ENCODE results near the gene TEX44. TPM values are rescaled to one million over a fixed set of nuclear protein-coding genes. Genes with fewer than 3 reads are reported as not detected.
A peak's percentile ranks its signal among the peaks of the same experiment; 100 is the strongest.

The TEX44 gene
- total RNA-seq, 1 experiment from 2014 or later, result not detected

DNA sequence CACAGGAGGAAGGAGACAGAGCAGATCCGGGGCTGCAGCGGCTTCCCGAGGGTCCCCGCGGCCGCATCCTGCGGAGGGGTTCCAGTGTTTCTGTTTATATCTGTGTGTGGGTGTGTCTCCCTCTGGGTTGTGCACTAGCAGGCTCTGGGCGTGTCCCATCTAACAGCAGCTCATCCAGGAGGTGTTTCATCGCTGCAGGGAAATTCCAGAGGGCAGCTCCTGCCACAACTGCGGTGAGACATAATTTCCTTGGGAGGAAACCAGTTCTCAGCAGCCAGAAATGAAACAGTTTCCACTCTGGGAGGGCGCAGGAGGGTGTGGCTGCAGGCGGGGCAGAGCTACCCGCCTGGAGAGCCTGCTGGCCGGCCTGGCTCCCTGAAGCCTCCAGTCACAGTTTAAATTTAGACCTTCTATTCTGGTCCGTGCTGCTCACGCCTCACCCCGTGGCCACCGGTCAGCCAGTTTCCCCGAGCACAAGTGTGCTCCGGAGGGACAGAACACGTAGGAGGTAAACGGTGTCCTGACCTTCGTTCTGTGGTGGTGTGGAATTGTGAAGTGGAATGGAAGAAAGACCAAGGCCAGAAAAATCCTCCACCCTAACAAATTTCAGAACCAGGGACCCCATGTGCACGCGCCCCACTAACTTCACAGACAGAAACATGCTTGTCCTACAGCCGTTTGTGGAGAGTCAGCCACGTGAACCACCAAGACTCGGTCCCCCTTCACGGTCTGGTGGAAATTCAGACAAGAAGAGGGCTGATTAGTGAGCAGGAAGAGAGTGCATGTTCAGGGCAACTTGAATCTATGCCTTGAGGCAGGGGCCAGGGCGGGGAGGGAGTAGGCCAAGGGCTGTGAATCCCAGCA, 50.2 kb downstream of the TEX44 start:
- Histone ChIP-seq H3K36me3 (ENCODE audit: control insufficient read depth, insufficient read depth, low read length) (no peaks in the 10 kb centered on the region), H3K27me3 (ENCODE audit: control insufficient read depth, insufficient read depth, low read length) (no peaks in the 10 kb centered on the region), H3K27ac (ENCODE audit: low read length) (peak overlapping the region; percentile 91), H3K4me1 (ENCODE audit: control insufficient read depth, insufficient read depth, low read length) (peaks cover 39% of the 10 kb centered on the region), H3K9me3 (ENCODE audit: control insufficient read depth, insufficient read depth, low read depth, low read length) (no peaks in the 10 kb centered on the region), H3K4me3 (ENCODE audit: low read depth in 2 of 2, low read length in 2 of 2) (peak overlapping the region; percentile 24 to 48; a peak in 3 of 4 replicates)
- ChIA-PET POLR2A (interaction anchor here (0.6 kb wide), 2 partner anchors 13 to 34 kb away, joined by 3 to 5 read pairs; no protein-coding TSS in a partner anchor), CTCF (interaction anchor here (0.7 to 1.6 kb wide), 3 partner anchors 31 to 34 kb away, joined by 3 to 8 read pairs (median 6); no protein-coding TSS in a partner anchor)
- intact Hi-C loops (cut with micrococcal nuclease; ENCODE audit: unreplicated experiment) (no loop called here), in situ Hi-C loops (cut with HindIII; ENCODE audit: low pct_unique_long_range_greater_than_20kb, low sequenced_read_pairs) (no loop called here)
- no TSS peak for BruUV-seq (replicated peaks)
- TF ChIP-seq, protein P1, sequence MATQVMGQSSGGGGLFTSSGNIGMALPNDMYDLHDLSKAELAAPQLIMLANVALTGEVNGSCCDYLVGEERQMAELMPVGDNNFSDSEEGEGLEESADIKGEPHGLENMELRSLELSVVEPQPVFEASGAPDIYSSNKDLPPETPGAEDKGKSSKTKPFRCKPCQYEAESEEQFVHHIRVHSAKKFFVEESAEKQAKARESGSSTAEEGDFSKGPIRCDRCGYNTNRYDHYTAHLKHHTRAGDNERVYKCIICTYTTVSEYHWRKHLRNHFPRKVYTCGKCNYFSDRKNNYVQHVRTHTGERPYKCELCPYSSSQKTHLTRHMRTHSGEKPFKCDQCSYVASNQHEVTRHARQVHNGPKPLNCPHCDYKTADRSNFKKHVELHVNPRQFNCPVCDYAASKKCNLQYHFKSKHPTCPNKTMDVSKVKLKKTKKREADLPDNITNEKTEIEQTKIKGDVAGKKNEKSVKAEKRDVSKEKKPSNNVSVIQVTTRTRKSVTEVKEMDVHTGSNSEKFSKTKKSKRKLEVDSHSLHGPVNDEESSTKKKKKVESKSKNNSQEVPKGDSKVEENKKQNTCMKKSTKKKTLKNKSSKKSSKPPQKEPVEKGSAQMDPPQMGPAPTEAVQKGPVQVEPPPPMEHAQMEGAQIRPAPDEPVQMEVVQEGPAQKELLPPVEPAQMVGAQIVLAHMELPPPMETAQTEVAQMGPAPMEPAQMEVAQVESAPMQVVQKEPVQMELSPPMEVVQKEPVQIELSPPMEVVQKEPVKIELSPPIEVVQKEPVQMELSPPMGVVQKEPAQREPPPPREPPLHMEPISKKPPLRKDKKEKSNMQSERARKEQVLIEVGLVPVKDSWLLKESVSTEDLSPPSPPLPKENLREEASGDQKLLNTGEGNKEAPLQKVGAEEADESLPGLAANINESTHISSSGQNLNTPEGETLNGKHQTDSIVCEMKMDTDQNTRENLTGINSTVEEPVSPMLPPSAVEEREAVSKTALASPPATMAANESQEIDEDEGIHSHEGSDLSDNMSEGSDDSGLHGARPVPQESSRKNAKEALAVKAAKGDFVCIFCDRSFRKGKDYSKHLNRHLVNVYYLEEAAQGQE (IDR thresholded peaks at IDR 0.05; ENCODE audit: insufficient read depth in 1 of 2, low read depth in 2 of 2, low read length in 1 of 2), result no peak
- TF ChIP-seq, protein P2, sequence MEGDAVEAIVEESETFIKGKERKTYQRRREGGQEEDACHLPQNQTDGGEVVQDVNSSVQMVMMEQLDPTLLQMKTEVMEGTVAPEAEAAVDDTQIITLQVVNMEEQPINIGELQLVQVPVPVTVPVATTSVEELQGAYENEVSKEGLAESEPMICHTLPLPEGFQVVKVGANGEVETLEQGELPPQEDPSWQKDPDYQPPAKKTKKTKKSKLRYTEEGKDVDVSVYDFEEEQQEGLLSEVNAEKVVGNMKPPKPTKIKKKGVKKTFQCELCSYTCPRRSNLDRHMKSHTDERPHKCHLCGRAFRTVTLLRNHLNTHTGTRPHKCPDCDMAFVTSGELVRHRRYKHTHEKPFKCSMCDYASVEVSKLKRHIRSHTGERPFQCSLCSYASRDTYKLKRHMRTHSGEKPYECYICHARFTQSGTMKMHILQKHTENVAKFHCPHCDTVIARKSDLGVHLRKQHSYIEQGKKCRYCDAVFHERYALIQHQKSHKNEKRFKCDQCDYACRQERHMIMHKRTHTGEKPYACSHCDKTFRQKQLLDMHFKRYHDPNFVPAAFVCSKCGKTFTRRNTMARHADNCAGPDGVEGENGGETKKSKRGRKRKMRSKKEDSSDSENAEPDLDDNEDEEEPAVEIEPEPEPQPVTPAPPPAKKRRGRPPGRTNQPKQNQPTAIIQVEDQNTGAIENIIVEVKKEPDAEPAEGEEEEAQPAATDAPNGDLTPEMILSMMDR (IDR thresholded peaks at IDR 0.05), result no peak
- peak; percentile 84; the same call in 1 of the 2 replicates for TF ChIP-seq SIN3A (IDR thresholded peaks at IDR 0.05; ENCODE audit: borderline replicate concordance, insufficient read depth, low read depth, low read length)
- TF ChIP-seq POLR2AphosphoS5 (IDR thresholded peaks at IDR 0.05; ENCODE audit: low read depth, low read length), result peak; percentile 57; the same call in 1 of the 2 replicates
- TF ChIP-seq TCF7L2 (IDR thresholded peaks at IDR 0.05; ENCODE audit: low read depth, low read length), result peak; percentile 39
- ATAC-seq, result peak; percentile 94
- peak; percentile 88 for DNase-seq (ENCODE audit: low read depth, low spot score)

DNA sequence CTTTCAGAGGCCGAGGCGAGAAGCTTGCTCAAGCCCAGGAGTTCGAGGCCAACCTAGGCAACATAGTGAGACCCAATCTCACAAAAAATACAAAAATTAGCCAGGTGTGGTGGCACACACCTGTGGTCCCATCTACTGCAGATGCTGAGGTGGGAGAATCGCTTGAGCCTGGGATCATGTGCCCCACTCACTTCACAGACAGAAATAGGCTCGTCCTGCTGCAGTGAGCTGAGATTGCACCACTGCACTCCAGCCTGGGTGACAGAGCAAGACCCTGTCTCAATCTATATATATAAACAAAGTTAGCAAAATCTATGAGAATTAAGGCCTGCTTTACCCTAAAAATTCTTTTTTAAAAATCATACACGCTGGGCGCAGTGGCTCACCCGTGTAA, 50.8 kb downstream of the TEX44 start:
- no peak for DNase-seq (ENCODE audit: low read depth, low spot score)
- ChIA-PET POLR2A (no interaction called here), CTCF (interaction anchor here (1.2 to 1.6 kb wide), 2 partner anchors 30 to 34 kb away, joined by 6 to 8 read pairs; no protein-coding TSS in a partner anchor)
- Histone ChIP-seq H3K27me3 (ENCODE audit: control insufficient read depth, insufficient read depth, low read length) (no peaks in the 10 kb centered on the region), H3K4me1 (ENCODE audit: control insufficient read depth, insufficient read depth, low read length) (peaks cover 42% of the 10 kb centered on the region), H3K36me3 (ENCODE audit: control insufficient read depth, insufficient read depth, low read length) (no peaks in the 10 kb centered on the region), H3K4me3 (ENCODE audit: low read depth in 2 of 2, low read length in 2 of 2) (no peak overlapping the region), H3K27ac (ENCODE audit: low read length) (peak overlapping the region; percentile 91), H3K9me3 (ENCODE audit: control insufficient read depth, insufficient read depth, low read depth, low read length) (no peaks in the 10 kb centered on the region)
- BruUV-seq (replicated peaks), result no TSS peak
- no peak for ATAC-seq
- intact Hi-C loops (cut with micrococcal nuclease; ENCODE audit: unreplicated experiment) (no loop called here), in situ Hi-C loops (cut with HindIII; ENCODE audit: low pct_unique_long_range_greater_than_20kb, low sequenced_read_pairs) (no loop called here)
- TF ChIP-seq TCF7L2 (IDR thresholded peaks at IDR 0.05; ENCODE audit: low read depth, low read length) (no peak), POLR2AphosphoS5 (IDR thresholded peaks at IDR 0.05; ENCODE audit: low read depth, low read length) (no peak)
- TF ChIP-seq, protein P1 (IDR thresholded peaks at IDR 0.05; ENCODE audit: insufficient read depth in 1 of 2, low read depth in 2 of 2, low read length in 1 of 2), result no peak

Other genes starting within 250 kb of the TEX44 start
- 83.3 TPM for gene B3GNT7, start 197.2 kb upstream of the TEX44 start, total RNA-seq (2021; ENCODE audit: unreplicated experiment)
- gene NCL, start 128.4 kb upstream of the TEX44 start, total RNA-seq (2021; ENCODE audit: unreplicated experiment), result 778 TPM
- gene NMUR1, start 62.4 kb upstream of the TEX44 start, total RNA-seq (2021; ENCODE audit: unreplicated experiment), result 0.28 TPM
- gene PTMA, start 115.7 kb downstream of the TEX44 start, total RNA-seq (2021; ENCODE audit: unreplicated experiment), result 1,390 TPM
- gene PDE6D, start 188.4 kb downstream of the TEX44 start, total RNA-seq (2021; ENCODE audit: unreplicated experiment), result 31.4 TPM
- gene COPS7B, start 193.6 kb downstream of the TEX44 start, total RNA-seq (2021; ENCODE audit: unreplicated experiment), result 41.3 TPM